Measurements from ENCODE around the gene CACNA1C. TPM values are rescaled to one million over a fixed set of nuclear protein-coding genes. Genes with fewer than 3 reads are reported as not detected.

Gene CACNA1C
- total and polyA plus RNA-seq, 2 of the 4 experiments (the other 2 are of a cell fraction) = 1.6 to 2.6 TPM

DNA sequence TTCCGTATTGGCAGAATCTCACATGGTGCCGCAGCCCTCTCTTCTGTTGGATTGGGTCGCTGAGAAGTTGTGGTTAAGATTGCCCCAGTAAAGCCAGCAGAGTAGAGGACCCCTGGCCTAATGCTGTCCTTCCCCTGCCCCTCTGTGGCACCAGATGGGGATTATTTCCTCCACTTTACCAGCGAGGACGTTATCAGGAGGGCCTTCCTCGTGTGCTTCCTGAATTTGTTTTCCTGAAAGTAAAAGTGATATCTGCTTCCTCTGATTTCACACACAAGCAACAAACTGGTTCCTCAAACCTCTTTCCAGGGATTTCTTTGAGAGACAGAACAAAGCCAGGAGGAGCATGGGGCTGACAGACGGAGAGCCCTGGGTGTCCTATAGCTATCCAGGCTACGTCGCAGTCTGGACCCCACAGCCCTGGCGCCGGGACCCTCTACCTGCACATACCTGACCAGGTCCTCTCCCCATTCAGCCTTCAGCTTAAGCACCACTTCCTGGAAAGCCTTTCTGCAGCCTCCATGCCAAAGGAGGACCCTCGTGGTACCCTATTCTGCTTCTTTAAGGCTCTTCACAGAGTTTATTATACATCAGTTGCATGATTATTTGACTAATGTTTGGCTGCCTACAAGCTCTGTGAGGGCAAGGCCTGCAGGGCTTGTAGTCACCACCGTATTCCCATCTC is 427.2 kb downstream of the CACNA1C start:
- Histone ChIP-seq H3K9me3 (ENCODE audit: control insufficient read depth, insufficient read depth, low read length) (no peaks in the 10 kb centered on the region), H3K4me2 (ENCODE audit: low read depth, low read length) (no peak overlapping the region), H2BK5ac (ENCODE audit: low read depth, low read length, poor library complexity, severe bottlenecking) (no peak overlapping the region), H3K23ac (ENCODE audit: low read depth, low read length) (no peak overlapping the region), H4K20me1 (ENCODE audit: insufficient read depth, low read length) (peaks cover 4% of the 10 kb centered on the region), H3K4me3 (ENCODE audit: insufficient read depth, low read depth, low read length) (no peak overlapping the region), H2BK120ac (ENCODE audit: low read depth, low read length) (no peak overlapping the region), H3K18ac (ENCODE audit: low read depth, low read length) (no peak overlapping the region), H4K8ac (ENCODE audit: low read depth in 2 of 2, low read length in 2 of 2) (no peak overlapping the region), H3K79me1 (ENCODE audit: low read depth in 1 of 2, low read length in 2 of 2) (no peaks in the 10 kb centered on the region), H2AK9ac (replicated peaks; ENCODE audit: low read depth, low read length, poor library complexity) (no peak overlapping the region), H3K9ac (ENCODE audit: low read depth, low read length) (no peak overlapping the region), H3K27me3 (ENCODE audit: control insufficient read depth, insufficient read depth, low read length) (peaks cover 15% of the 10 kb centered on the region), H4K91ac (ENCODE audit: insufficient read depth, low read depth, low read length) (no peak overlapping the region), H2BK15ac (ENCODE audit: low read depth, low read length) (no peak overlapping the region), H3K27ac (ENCODE audit: insufficient read depth, low read length) (no peak overlapping the region), H3K4ac (ENCODE audit: low read depth, low read length) (no peak overlapping the region), H3K9me1 (ENCODE audit: insufficient read depth, low read length) (no peaks in the 10 kb centered on the region; the same call in 1 of the 2 replicates), H2AFZ (replicated peaks; ENCODE audit: low read length, poor library complexity) (no peak overlapping the region), H3K56ac (ENCODE audit: extremely low read depth, insufficient read depth, low read length) (no peak overlapping the region), H4K5ac (ENCODE audit: low read depth, low read length) (no peak overlapping the region), H3K4me1 (ENCODE audit: control insufficient read depth, insufficient read depth, low read length) (no peaks in the 10 kb centered on the region), H3K14ac (replicated peaks; ENCODE audit: low read depth, low read length) (no peak overlapping the region), H2BK20ac (ENCODE audit: low read depth, low read length) (no peak overlapping the region), H3K36me3 (ENCODE audit: control insufficient read depth, insufficient read depth, low read length) (peaks cover 2% of the 10 kb centered on the region; the same call in 1 of the 2 replicates), H2AK5ac (ENCODE audit: low read depth, low read length) (no peak overlapping the region)
- DNase-seq (no peak), ATAC-seq (ENCODE audit: low read depth) (no peak)
- CTCF ChIA-PET = no interaction called here
- in situ Hi-C loops (cut with MboI; ENCODE audit: low sequenced_read_pairs) (no loop called here), intact Hi-C loops (cut with micrococcal nuclease) (no loop called here), dilution Hi-C loops (cut with HindIII; ENCODE audit: low sequenced_read_pairs, unreplicated experiment) (no loop called here)
- WGBS, 2 experiments (ENCODE audit: extremely low coverage in 2 of 2, insufficient read length in 1 of 2) = 97% methylated on average over 5 of the region's 13 CpGs; no CpG with 5 or more reads in 1 of the 2 experiments
- TF ChIP-seq BHLHE40 (IDR thresholded peaks at IDR 0.05; ENCODE audit: low read depth, low read length) (no peak), MXI1 (IDR thresholded peaks at IDR 0.05; ENCODE audit: borderline replicate concordance, low read depth, low read length) (no peak), RCOR1 (IDR thresholded peaks at IDR 0.05; ENCODE audit: insufficient replicate concordance, low read length) (no peak), RFX5 (IDR thresholded peaks at IDR 0.05; ENCODE audit: low read depth, low read length) (no peak), MAZ (IDR thresholded peaks at IDR 0.05; ENCODE audit: borderline replicate concordance, low read depth, low read length) (no peak), NFE2L2 (IDR thresholded peaks at IDR 0.05; ENCODE audit: low read depth, low read length) (no peak), FOS (IDR thresholded peaks at IDR 0.05; ENCODE audit: low read depth, low read length) (no peak)
- BruUV-seq (replicated peaks) = no TSS peak
- POLR2A ChIA-PET (ENCODE audit: unreplicated experiment) = no interaction called here

All from IMR-90 (cell line).